ENCODE data around the gene OPN1LW. TPM values are rescaled to one million over a fixed set of nuclear protein-coding genes. Genes with fewer than 3 reads are reported as not detected.

OPN1LW gene
- polyA plus RNA-seq, 3 donors, result not detected

Other genes with a start within 250 kb of the OPN1LW start
- gene AVPR2, start 239.6 kb upstream of the OPN1LW start, polyA plus RNA-seq (ENCODE audit: insufficient read length in 3 of 3), result 1 to 10 TPM; 1.8 to 5.9 (median 2.4) TPM
- gene ARHGAP4, start 218.0 kb upstream of the OPN1LW start, polyA plus RNA-seq (ENCODE audit: insufficient read length in 3 of 3), result 10 to 100 TPM; 34.2 to 44.8 (median 40.7) TPM
- 10 to 100 TPM; 79.4 to 80.9 (median 79.6) TPM for gene NAA10, start 209.2 kb upstream of the OPN1LW start, polyA plus RNA-seq (ENCODE audit: insufficient read length in 3 of 3)
- gene RENBP, start 199.6 kb upstream of the OPN1LW start, polyA plus RNA-seq (ENCODE audit: insufficient read length in 3 of 3), result 10 to 100 TPM; 24.6 to 26.5 (median 24.7) TPM
- 10 to 100 TPM; 47.2 to 58.4 (median 51.1) TPM for gene HCFC1, start 172.4 kb upstream of the OPN1LW start, polyA plus RNA-seq (ENCODE audit: insufficient read length in 3 of 3)
- 10 to 100 TPM in 1 of 3 donors, 1 to 10 TPM in 2; 5.9 to 11.7 (median 8.8) TPM for gene TMEM187, start 171.5 kb upstream of the OPN1LW start, polyA plus RNA-seq (ENCODE audit: insufficient read length in 3 of 3)
- gene IRAK1, start 124.3 kb upstream of the OPN1LW start, polyA plus RNA-seq (ENCODE audit: insufficient read length in 3 of 3), result 10 to 100 TPM; 64.1 to 67.7 (median 64.2) TPM
- 10 to 100 TPM; 30.7 to 38.5 (median 33.7) TPM for gene MECP2, start 46.5 kb upstream of the OPN1LW start, polyA plus RNA-seq (ENCODE audit: insufficient read length in 3 of 3)
- not detected for gene OPN1MW, start 38.4 kb downstream of the OPN1LW start, polyA plus RNA-seq (ENCODE audit: insufficient read length in 3 of 3)
- not detected for gene OPN1MW2, start 75.5 kb downstream of the OPN1LW start, polyA plus RNA-seq (ENCODE audit: insufficient read length in 3 of 3)
- not detected for gene OPN1MW3, start 113.3 kb downstream of the OPN1LW start, polyA plus RNA-seq (ENCODE audit: insufficient read length in 3 of 3)
- not detected for gene TEX28, start 150.9 kb downstream of the OPN1LW start, polyA plus RNA-seq (ENCODE audit: insufficient read length in 3 of 3)
- gene TKTL1, start 151.6 kb downstream of the OPN1LW start, polyA plus RNA-seq (ENCODE audit: insufficient read length in 3 of 3), result under 1 TPM; 0.24 to 0.54 (median 0.52) TPM
- 100 to 1,000 TPM; 416 to 612 (median 573) TPM for gene FLNA, start 230.4 kb downstream of the OPN1LW start, polyA plus RNA-seq (ENCODE audit: insufficient read length in 3 of 3)
- gene EMD, start 235.1 kb downstream of the OPN1LW start, polyA plus RNA-seq (ENCODE audit: insufficient read length in 3 of 3), result 10 to 100 TPM; 68.3 to 87.4 (median 81.2) TPM